IMR-90 (cell line): ENCODE measurements around the gene INAVA. TPM values are rescaled to one million over a fixed set of nuclear protein-coding genes. Genes with fewer than 3 reads are reported as not detected.

Experiments
- ATAC-seq: fragments of 200-7000 bp; cut with Tn5 transposase; 2 replicates; pipeline ENCODE4 v1.9.1; 2020; ENCODE audit warnings: low read depth, mild to moderate bottlenecking, moderate library complexity
- BruUV-seq: library from RNA; stranded (reverse); fragments of 400-500 nt; replicated peaks from 2 replicates; lab custom pipeline; 2021; lab: Mats Ljungman, UMichigan
- CTCF ChIA-PET: fragments of 300-600 bp; formaldehyde crosslinking; extraction: SDS; loops from one replicate; lab custom pipeline; 2021; ENCODE audit warnings: antibody characterized with exemption; lab: Yijun Ruan, JAX
- POLR2A ChIA-PET: fragments of 300-600 bp; sonication (Branson Sonifier 250); formaldehyde crosslinking; loops from one replicate; lab custom pipeline; 2022; ENCODE audit warnings: antibody characterized with exemption; ENCODE audit not compliant: unreplicated experiment; lab: Charles Lee
- DNase-seq: peaks from one replicate; pipeline ENCODE4 v3.0.0; 2013
- H2AFZ ChIP-seq: replicated peaks from 2 replicates; pipeline ENCODE3; 2013; ENCODE audit warnings: low read length, mild to moderate bottlenecking; ENCODE audit not compliant: poor library complexity
- H2AK5ac ChIP-seq: 2 replicates; pipeline ENCODE4 v1.6.1; 2013; ENCODE audit warnings: low read depth, low read length, inconsistent platforms
- H2AK9ac ChIP-seq: replicated peaks from 2 replicates; pipeline ENCODE3; 2013; ENCODE audit warnings: mild to moderate bottlenecking, low read depth, low read length, moderate library complexity; ENCODE audit not compliant: poor library complexity
- H2BK120ac ChIP-seq: 2 replicates; pipeline ENCODE4 v1.6.1; 2013; ENCODE audit warnings: low read depth, low read length, inconsistent platforms
- H2BK15ac ChIP-seq: 3 replicates; pipeline ENCODE4 v1.6.1; 2013; ENCODE audit warnings: low read depth, low read length, inconsistent platforms
- H2BK20ac ChIP-seq: 2 replicates; pipeline ENCODE4 v1.6.1; 2013; ENCODE audit warnings: low read depth, mild to moderate bottlenecking, inconsistent platforms, low read length, moderate library complexity
- H2BK5ac ChIP-seq: 2 replicates; pipeline ENCODE4 v1.6.1; 2013; ENCODE audit warnings: mild to moderate bottlenecking, low read depth, low read length, inconsistent platforms; ENCODE audit not compliant: poor library complexity, severe bottlenecking
- H3K14ac ChIP-seq: replicated peaks from 2 replicates; pipeline ENCODE4 v1.6.1; 2013; ENCODE audit warnings: low read depth, low read length, inconsistent platforms
- H3K18ac ChIP-seq: 2 replicates; pipeline ENCODE4 v1.6.1; 2013; ENCODE audit warnings: low read depth, low read length, control low read depth
- H3K23ac ChIP-seq: 2 replicates; pipeline ENCODE4 v1.6.1; 2013; ENCODE audit warnings: low read depth, low read length, inconsistent platforms
- H3K27ac ChIP-seq: 2 replicates; pipeline ENCODE4 v1.5.1; 2013; ENCODE audit warnings: mild to moderate bottlenecking, control low read depth, low read length; ENCODE audit not compliant: insufficient read depth
- H3K27me3 ChIP-seq: 2 replicates; pipeline ENCODE4 v1.6.1; 2013; ENCODE audit warnings: low read length; ENCODE audit not compliant: control insufficient read depth, insufficient read depth
- H3K36me3 ChIP-seq: 2 replicates; pipeline ENCODE4 v1.6.1; 2013; ENCODE audit warnings: low read length, mixed read lengths; ENCODE audit not compliant: control insufficient read depth, insufficient read depth
- H3K4ac ChIP-seq: 2 replicates; pipeline ENCODE4 v1.6.1; 2013; ENCODE audit warnings: low read depth, low read length, inconsistent platforms
- H3K4me1 ChIP-seq: 2 replicates; pipeline ENCODE4 v1.6.1; 2013; ENCODE audit warnings: low read length, mixed read lengths; ENCODE audit not compliant: control insufficient read depth, insufficient read depth
- H3K4me2 ChIP-seq: 2 replicates; pipeline ENCODE4 v1.6.1; 2013; ENCODE audit warnings: low read depth, mild to moderate bottlenecking, control low read depth, low read length, moderate library complexity
- H3K4me3 ChIP-seq: 2 replicates; pipeline ENCODE4 v1.5.1; 2013; ENCODE audit warnings: low read depth, mild to moderate bottlenecking, control low read depth, low read length, moderate library complexity; ENCODE audit not compliant: insufficient read depth
- H3K56ac ChIP-seq: 2 replicates; pipeline ENCODE4 v1.6.1; 2013; ENCODE audit warnings: low read length, inconsistent platforms; ENCODE audit not compliant: insufficient read depth; ENCODE audit errors: extremely low read depth
- H3K79me1 ChIP-seq, 2 experiments: 2 replicates each; pipeline ENCODE4 v1.6.1; 2013; ENCODE audit warnings: low read length in 2 of 2, inconsistent platforms in 1 of 2, low read depth in 1 of 2
- H3K9ac ChIP-seq: 2 replicates; pipeline ENCODE4 v1.6.1; 2013; ENCODE audit warnings: low read depth, low read length, control low read depth
- H3K9me1 ChIP-seq: 2 replicates; pipeline ENCODE4 v1.6.1; 2013; ENCODE audit warnings: low read length, inconsistent platforms; ENCODE audit not compliant: insufficient read depth
- H3K9me3 ChIP-seq: 2 replicates; pipeline ENCODE4 v1.6.1; 2013; ENCODE audit warnings: low read length; ENCODE audit not compliant: control insufficient read depth, insufficient read depth
- H4K20me1 ChIP-seq: 2 replicates; pipeline ENCODE4 v1.6.1; 2013; ENCODE audit warnings: low read length, inconsistent platforms; ENCODE audit not compliant: insufficient read depth
- H4K5ac ChIP-seq: 2 replicates; pipeline ENCODE4 v1.6.1; 2013; ENCODE audit warnings: mild to moderate bottlenecking, low read depth, low read length, control low read depth
- H4K8ac ChIP-seq, 2 experiments: 2 replicates each; pipeline ENCODE4 v1.6.1; 2013; ENCODE audit warnings: low read depth in 2 of 2, low read length in 2 of 2, control low read depth in 1 of 2, inconsistent platforms in 1 of 2
- H4K91ac ChIP-seq: 2 replicates; pipeline ENCODE4 v1.6.1; 2013; ENCODE audit warnings: low read depth, low read length, inconsistent platforms; ENCODE audit not compliant: insufficient read depth
- FOS ChIP-seq: fragments of 150-350 bp; IDR thresholded peaks from 2 replicates; pipeline ENCODE4 v1.6.1; 2016; ENCODE audit warnings: low read depth, low read length
- RFX5 ChIP-seq: IDR thresholded peaks from 2 replicates; pipeline ENCODE4 v1.8.0; 2012; ENCODE audit warnings: low read depth, mild to moderate bottlenecking, low read length, moderate library complexity
- WGBS, 2 experiments: methylation state at CpG; one replicate each; pipeline versions ENCODE4 v1.1.5 to v1.1.7; 2013; ENCODE audit warnings: missing lambda C conversion rate in 2 of 2; ENCODE audit not compliant: insufficient read length in 1 of 2; ENCODE audit errors: extremely low coverage in 2 of 2; 5-methylcytosine and 5-hydroxymethylcytosine counted together
- dilution Hi-C: fragments of 300-500 bp; cut with HindIII; formaldehyde crosslinking; loops from one replicate; pipeline ENCODE4 v1.14.3; 2018; ENCODE audit warnings: low sequenced_read_pairs; ENCODE audit not compliant: unreplicated experiment
- in situ Hi-C: fragments of 300-500 bp; cut with MboI; formaldehyde crosslinking; loops from 3 replicates; pipeline ENCODE4 v1.14.3; 2019; ENCODE audit warnings: low sequenced_read_pairs, inconsistent platforms, mixed read lengths
- intact Hi-C: fragments of 100-400 bp; cut with micrococcal nuclease; formaldehyde crosslinking; loops from 2 replicates; pipeline ENCODE4 v1.10.0; 2022
- polyA plus RNA-seq, 3 experiments: library from polyadenylated mRNA; depleted of rRNA; stranded (reverse); fragments of >200 nt; gene quantifications; 2 replicates each; pipeline ENCODE4 v1.2.3, GENCODE V29; 2012; ENCODE audit warnings: low replicate concordance in 1 of 3
- total RNA-seq: library from RNA; depleted of rRNA; stranded (reverse); fragments of >200 nt; gene quantifications from 2 replicates; pipeline ENCODE4 v1.2.3, GENCODE V29; 2012
- TF ChIP-seq, protein P1 (sequence below): conservative IDR thresholded peaks from 2 replicates; pipeline ENCODE4 v1.5.1; 2012; ENCODE audit warnings: mild to moderate bottlenecking, low read depth, low read length, improper control_type of control experiment

Gene INAVA
- total and polyA plus RNA-seq, 2 of the 4 experiments (the other 2 are of a cell fraction): under 0.01 to 0.07 TPM

GRCh38 chr1:200899015-200899386 lies 4.3 kb downstream of the INAVA start:
- ChIA-PET POLR2A (no interaction called here), CTCF (no interaction called here)
- H3K4me1 ChIP-seq: no peaks in the 10 kb centered on the region
- no peak overlapping the region for H3K18ac ChIP-seq
- H4K20me1 ChIP-seq: no peaks in the 10 kb centered on the region; the same call in 1 of the 2 replicates
- H3K23ac ChIP-seq: no peak overlapping the region
- no TSS peak for BruUV-seq
- H2AK9ac ChIP-seq: no peak overlapping the region
- in situ Hi-C loops (no loop called here), intact Hi-C loops (no loop called here), dilution Hi-C loops (no loop called here)
- no peak overlapping the region for H4K91ac ChIP-seq
- no peak overlapping the region for H3K27ac ChIP-seq
- H3K4ac ChIP-seq: no peak overlapping the region
- WGBS, 2 experiments: no CpG with 5 or more reads among the region's 3 CpGs
- no peak for TF ChIP-seq RFX5
- no peak for TF ChIP-seq FOS
- TF ChIP-seq, protein P1, sequence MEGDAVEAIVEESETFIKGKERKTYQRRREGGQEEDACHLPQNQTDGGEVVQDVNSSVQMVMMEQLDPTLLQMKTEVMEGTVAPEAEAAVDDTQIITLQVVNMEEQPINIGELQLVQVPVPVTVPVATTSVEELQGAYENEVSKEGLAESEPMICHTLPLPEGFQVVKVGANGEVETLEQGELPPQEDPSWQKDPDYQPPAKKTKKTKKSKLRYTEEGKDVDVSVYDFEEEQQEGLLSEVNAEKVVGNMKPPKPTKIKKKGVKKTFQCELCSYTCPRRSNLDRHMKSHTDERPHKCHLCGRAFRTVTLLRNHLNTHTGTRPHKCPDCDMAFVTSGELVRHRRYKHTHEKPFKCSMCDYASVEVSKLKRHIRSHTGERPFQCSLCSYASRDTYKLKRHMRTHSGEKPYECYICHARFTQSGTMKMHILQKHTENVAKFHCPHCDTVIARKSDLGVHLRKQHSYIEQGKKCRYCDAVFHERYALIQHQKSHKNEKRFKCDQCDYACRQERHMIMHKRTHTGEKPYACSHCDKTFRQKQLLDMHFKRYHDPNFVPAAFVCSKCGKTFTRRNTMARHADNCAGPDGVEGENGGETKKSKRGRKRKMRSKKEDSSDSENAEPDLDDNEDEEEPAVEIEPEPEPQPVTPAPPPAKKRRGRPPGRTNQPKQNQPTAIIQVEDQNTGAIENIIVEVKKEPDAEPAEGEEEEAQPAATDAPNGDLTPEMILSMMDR: no peak
- H4K5ac ChIP-seq: no peak overlapping the region
- H3K36me3 ChIP-seq: no peaks in the 10 kb centered on the region
- no peak overlapping the region for H3K14ac ChIP-seq
- H2BK15ac ChIP-seq: no peak overlapping the region
- DNase-seq (no peak), ATAC-seq (no peak)
- H3K4me2 ChIP-seq: no peak overlapping the region
- peaks cover 3% of the 10 kb centered on the region; the same call in 1 of the 2 replicates for H3K9me1 ChIP-seq
- H2BK20ac ChIP-seq: no peak overlapping the region
- no peak overlapping the region for H3K9ac ChIP-seq
- H3K9me3 ChIP-seq: no peaks in the 10 kb centered on the region
- H3K4me3 ChIP-seq: no peak overlapping the region
- no peak overlapping the region for H2BK120ac ChIP-seq
- H4K8ac ChIP-seq: no peak overlapping the region
- no peak overlapping the region for H2BK5ac ChIP-seq
- no peak overlapping the region for H2AFZ ChIP-seq
- H3K79me1 ChIP-seq: no peaks in the 10 kb centered on the region
- H3K27me3 ChIP-seq: peaks cover 33% of the 10 kb centered on the region
- no peak overlapping the region for H2AK5ac ChIP-seq
- no peak overlapping the region for H3K56ac ChIP-seq
